HFFc6 (cell line): ENCODE results near the gene CDK11B. TPM values are rescaled to one million over a fixed set of nuclear protein-coding genes. Genes with fewer than 3 reads are reported as not detected.
"Not testable (repeated sequence)": the region's sequence is repeated elsewhere in the genome, so short reads cannot be mapped to it uniquely, and the experiment has no call there.

Experiments
- DNase-seq: peaks from one replicate; pipeline ENCODE4 v3.0.0-alpha.2; 2018
- H3K27ac Mint-ChIP-seq: 2 replicates; pipeline ENCODE4 v1.8.0; 2020; ENCODE audit warnings: mild to moderate bottlenecking, mixed read lengths
- H3K27me3 Mint-ChIP-seq: 2 replicates; pipeline ENCODE4 v1.8.0; 2021; ENCODE audit warnings: mild to moderate bottlenecking, moderate library complexity, mixed read lengths; ENCODE audit not compliant: insufficient read depth
- H3K36me3 Mint-ChIP-seq: 2 replicates; pipeline ENCODE4 v1.8.0; 2021; ENCODE audit warnings: low read depth, mixed read lengths
- H3K4me1 Mint-ChIP-seq: 2 replicates; pipeline ENCODE4 v1.8.0; 2020; ENCODE audit warnings: low read depth, mixed read lengths
- H3K4me3 Mint-ChIP-seq: 2 replicates; pipeline ENCODE4 v1.8.0; 2020; ENCODE audit warnings: mild to moderate bottlenecking, moderate library complexity, mixed read lengths
- H3K9me3 Mint-ChIP-seq: 2 replicates; pipeline ENCODE4 v1.8.0; 2020; ENCODE audit warnings: mild to moderate bottlenecking, mixed read lengths
- total RNA-seq, 6 experiments: library from RNA; stranded (reverse); fragmentation: NEBNext Ultra II Directional; extraction: Animal tissue kit (Norgen Biotek cat#: 25700); gene quantifications; 2 replicates in 1 of 6; 3 replicates in 5 of 6; pipeline ENCODE4 v1.2.3, GENCODE V29; 2021
- TF ChIP-seq, protein P1 (sequence below): fragments of 200-600 bp; sonication (generic); IDR thresholded peaks from 2 replicates; pipeline ENCODE4 v1.5.0; 2021; ENCODE audit warnings: antibody characterized with exemption, mild to moderate bottlenecking

The CDK11B gene
- total RNA-seq, 6 experiments from 2014 or later, result 21.6 to 27.5 (median 24.8) TPM

DNA sequence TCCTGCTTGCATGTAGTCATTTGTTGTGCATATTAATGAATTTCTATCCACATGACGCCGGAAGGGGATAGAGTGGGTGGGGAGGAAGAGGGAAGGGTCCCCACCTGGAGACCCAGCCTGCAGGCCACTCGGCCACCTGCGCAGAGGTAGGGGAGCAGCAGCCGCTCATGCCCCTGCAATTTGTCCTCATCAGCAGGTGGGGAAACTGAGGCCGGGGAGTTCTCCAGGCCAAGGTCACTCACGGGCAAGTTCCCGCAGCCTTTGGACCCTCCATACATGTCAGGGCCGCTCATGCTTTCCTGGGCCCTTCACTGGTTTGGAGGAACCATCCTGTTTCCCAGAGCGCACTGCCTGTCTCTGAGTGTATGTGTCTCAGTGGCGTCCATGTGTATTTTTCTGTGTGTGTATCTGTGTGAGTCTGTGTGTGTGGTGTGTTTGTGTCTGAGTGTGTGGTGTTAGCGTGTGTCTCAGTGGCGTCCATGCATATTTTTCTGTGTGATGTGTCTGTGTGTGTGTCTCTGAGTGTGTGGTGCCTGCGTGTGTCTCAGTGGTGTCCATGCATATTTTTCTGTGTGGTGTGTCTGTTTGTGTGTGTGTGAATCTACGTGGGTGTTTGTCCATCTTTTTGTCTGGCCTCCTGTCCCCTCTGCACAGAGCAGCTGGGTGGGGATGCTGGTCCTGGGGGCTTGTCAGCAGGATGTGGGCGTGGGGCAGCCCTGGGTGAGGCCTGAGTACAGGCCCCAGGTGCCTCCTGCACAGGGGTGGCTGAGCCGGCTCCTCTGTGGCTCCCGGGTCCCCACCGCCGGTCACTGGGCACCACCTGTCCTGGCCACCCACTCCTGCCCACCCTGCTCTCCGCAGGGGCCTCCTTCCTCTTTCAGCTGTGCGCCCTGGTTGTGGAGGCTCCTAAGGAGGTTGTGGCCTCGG is 37.9 kb upstream of the CDK11B start:
- H3K9me3 Mint-ChIP-seq, H3K27me3 Mint-ChIP-seq, DNase-seq, H3K36me3 Mint-ChIP-seq, H3K4me1 Mint-ChIP-seq, H3K4me3 Mint-ChIP-seq, H3K27ac Mint-ChIP-seq: not testable (repeated sequence)

DNA sequence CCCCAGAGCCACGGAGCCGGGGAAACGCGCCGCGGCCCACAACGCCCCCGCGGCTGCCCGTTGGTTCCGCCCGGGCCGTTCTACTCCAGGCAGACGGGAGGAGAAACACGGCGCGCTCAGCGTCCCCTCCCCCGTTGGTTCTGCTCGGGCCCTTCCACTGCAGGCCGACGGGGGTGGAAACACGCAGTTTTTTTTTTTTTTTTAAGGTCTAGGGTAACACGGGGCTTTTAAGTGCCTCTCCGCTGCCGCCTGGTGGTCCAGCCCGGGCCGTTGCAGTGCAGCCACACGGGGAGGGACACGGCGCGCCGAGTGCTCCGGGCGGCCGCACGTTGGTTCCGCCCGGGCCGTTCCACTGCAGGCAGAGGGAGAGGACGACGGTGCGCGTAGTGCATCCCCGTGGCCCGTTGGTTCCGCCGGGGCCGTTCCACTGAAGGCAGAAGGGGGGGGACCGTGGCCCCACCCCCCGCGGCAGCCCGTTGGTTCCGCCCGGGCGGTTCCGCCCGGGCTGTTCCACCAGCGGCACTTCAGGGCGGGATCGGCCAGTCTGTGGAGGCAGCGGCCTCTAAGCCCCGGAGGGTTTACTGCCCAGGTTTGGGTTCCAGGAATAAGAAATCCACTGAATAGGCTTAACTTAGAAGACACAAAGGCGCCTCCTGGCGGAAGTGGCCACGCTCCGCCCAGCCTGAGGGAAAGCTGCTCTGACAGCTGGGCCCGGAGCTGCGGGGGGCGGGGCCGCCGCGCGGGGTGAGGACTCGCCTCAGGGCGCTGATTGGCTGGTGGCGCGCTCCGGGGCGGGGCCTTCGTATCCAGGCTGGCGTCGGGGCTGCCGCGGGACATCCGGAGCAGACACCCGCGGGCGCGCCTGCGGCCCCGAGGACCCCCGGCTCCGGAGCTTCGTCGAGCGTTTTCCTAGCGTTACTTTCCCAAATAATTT is 34.2 kb upstream of the CDK11B start, which contains the start of gene SLC35E2B:
Gene SLC35E2B (minus strand): TSS at position 82 of the 934 bp plus-strand sequence. CDS start 16,096 bp downstream, outside the sequence.
- H3K27me3 Mint-ChIP-seq, H3K9me3 Mint-ChIP-seq, H3K4me1 Mint-ChIP-seq, H3K36me3 Mint-ChIP-seq: not testable (repeated sequence)
- Mint-ChIP-seq H3K27ac (peak within 1 kb of the TSS; percentile 87), H3K4me3 (peak within 1 kb of the TSS; percentile 70)
- DNase-seq, result peak; percentile 90

DNA sequence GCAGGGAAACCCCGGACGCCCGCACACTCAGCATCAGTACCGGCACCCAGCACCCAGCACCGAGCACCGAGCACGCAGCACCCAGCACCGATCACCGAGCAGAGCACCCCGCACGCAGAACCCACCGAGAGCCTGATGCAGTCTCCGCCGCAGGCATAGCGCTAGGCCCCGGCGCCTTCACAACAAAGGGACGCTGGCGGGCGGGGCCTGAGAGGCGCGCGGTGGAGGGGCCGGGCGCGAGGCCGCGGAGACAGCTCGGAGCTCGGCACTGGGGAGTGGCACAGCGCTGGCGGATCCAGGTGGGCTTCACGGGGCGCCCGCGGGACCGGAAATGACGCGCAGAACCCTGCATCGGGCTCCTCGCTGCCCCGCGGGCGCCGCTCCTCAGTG is 33.5 kb upstream of the CDK11B start:
- H3K9me3 Mint-ChIP-seq, H3K4me1 Mint-ChIP-seq, H3K36me3 Mint-ChIP-seq, H3K27me3 Mint-ChIP-seq: not testable (repeated sequence)
- Mint-ChIP-seq H3K27ac (peak overlapping the region; percentile 87), H3K4me3 (peak overlapping the region; percentile 70)
- peak; percentile 54 for DNase-seq

DNA sequence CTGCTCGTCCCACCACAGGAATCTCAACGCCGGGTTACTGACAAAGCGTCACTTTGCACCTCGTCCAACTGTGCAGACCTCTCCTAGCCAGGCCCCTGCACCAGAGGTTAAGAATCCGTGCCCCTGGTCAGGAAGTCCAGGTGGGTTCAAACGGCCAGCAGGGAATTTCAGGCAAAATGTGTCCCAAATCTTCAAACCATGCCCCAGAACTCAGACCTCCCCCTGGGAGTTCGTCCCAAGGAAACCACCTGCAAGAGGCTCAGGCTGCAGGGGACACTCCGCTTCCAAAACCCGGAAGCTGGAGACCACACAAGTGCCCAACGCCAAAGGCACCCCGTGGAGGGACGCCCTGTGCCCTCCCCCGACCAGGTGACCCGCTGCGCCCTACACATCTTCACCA is 32.6 kb upstream of the CDK11B start:
- not testable (repeated sequence) for H3K9me3 Mint-ChIP-seq, DNase-seq, H3K4me3 Mint-ChIP-seq, H3K27me3 Mint-ChIP-seq, H3K36me3 Mint-ChIP-seq, H3K27ac Mint-ChIP-seq
- H3K4me1 Mint-ChIP-seq, result peaks cover 11% of the 10 kb centered on the region

DNA sequence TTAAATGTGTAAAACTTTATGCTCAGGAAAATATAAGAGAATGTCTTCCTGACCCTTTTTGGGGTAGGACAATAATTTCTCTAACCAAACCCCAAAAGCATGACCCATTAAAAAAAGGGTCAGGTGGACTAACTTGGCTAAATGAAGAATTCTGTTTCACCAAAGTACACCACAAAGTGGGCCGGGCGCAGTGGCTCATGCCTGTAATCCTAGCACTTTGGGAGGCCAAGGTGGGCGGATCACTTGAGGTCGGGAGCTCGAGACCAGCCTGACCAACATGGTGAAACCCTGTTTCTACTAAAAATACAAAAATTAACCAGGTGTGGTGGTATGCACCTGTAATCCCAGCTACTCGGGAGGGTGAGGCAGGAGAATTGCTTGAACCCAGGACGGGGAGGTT is 30.7 kb upstream of the CDK11B start:
- not testable (repeated sequence) for DNase-seq, H3K27ac Mint-ChIP-seq, H3K9me3 Mint-ChIP-seq, H3K36me3 Mint-ChIP-seq, H3K27me3 Mint-ChIP-seq, H3K4me3 Mint-ChIP-seq
- peaks cover 25% of the 10 kb centered on the region for H3K4me1 Mint-ChIP-seq

DNA sequence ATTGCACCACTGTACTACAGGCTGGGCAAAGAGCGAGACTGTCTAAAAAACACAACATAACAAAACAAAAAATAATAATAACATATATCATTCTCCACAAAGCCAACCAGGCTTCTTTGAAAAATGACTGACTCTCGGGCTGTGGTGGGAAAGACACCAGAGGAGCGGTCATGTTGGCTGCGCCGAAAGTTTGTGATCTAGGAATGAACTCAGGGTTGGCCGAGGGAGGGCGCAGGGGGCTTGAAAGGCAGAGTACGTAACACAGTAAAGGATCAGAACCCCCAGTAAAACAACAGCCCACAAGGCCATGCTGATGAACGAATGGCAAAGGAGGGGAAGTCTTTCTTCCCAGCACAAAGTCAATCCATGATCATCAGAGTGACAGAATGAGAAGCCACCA is 29.0 kb upstream of the CDK11B start:
- TF ChIP-seq, protein P1, sequence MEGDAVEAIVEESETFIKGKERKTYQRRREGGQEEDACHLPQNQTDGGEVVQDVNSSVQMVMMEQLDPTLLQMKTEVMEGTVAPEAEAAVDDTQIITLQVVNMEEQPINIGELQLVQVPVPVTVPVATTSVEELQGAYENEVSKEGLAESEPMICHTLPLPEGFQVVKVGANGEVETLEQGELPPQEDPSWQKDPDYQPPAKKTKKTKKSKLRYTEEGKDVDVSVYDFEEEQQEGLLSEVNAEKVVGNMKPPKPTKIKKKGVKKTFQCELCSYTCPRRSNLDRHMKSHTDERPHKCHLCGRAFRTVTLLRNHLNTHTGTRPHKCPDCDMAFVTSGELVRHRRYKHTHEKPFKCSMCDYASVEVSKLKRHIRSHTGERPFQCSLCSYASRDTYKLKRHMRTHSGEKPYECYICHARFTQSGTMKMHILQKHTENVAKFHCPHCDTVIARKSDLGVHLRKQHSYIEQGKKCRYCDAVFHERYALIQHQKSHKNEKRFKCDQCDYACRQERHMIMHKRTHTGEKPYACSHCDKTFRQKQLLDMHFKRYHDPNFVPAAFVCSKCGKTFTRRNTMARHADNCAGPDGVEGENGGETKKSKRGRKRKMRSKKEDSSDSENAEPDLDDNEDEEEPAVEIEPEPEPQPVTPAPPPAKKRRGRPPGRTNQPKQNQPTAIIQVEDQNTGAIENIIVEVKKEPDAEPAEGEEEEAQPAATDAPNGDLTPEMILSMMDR, result no peak
- Mint-ChIP-seq H3K4me3 (no peak overlapping the region), H3K27me3 (peaks cover 7% of the 10 kb centered on the region), H3K36me3 (peaks cover 8% of the 10 kb centered on the region; the same call in 1 of the 2 replicates), H3K27ac (no peak overlapping the region; the same call in 1 of the 2 replicates), H3K4me1 (peaks cover 25% of the 10 kb centered on the region), H3K9me3 (no peaks in the 10 kb centered on the region)
- DNase-seq, result no peak

DNA sequence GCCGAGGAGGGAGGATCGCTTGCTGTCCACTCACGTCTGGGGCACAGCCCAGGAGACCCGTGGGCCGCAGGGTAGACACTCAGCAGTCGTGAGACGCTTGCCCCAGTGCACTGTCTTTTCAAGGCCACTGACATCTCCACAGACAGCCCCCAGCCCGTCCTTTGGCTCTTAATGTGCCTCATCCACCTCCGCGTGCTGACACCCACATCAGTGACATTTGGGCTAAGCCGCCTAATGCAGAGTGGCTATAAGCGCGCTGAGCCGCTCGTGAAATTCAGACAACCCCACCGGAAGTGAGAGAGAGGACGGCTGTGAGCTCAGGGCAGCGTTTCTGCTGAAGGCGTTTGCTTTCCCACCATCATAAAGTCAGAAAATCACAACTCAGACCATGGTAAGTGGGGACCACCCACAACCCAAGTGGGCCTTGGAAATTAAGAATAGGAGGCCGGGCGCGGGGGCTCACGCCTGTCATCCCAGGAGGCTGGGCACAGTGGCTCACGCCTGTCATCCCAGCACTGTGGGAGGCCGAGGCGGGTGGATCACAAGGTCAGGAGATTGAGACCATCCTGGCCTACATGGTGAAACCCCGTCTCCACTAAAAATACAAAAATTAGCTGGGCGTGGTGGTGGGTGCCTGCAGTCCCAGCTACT is 25.4 kb upstream of the CDK11B start:
- Mint-ChIP-seq H3K27ac (no peak overlapping the region), H3K9me3 (no peaks in the 10 kb centered on the region), H3K36me3 (peaks cover 8% of the 10 kb centered on the region; the same call in 1 of the 2 replicates), H3K4me3 (no peak overlapping the region), H3K27me3 (peaks cover 7% of the 10 kb centered on the region), H3K4me1 (peaks cover 25% of the 10 kb centered on the region)
- DNase-seq, result no peak
- TF ChIP-seq, protein P1, result no peak
